ENCODE data around the gene TIRAP.
"Not testable (repeated sequence)": the region's sequence is repeated elsewhere in the genome, so short reads cannot be mapped to it uniquely, and the experiment has no call there.

The TIRAP gene

GRCh38 chr11:126288237-126288636, 5.3 kb downstream of the TIRAP start:
- DNase-seq (ENCODE audit: low read depth): no peak

GRCh38 chr11:126290887-126291286, 8.0 kb downstream of the TIRAP start:
- DNase-seq (ENCODE audit: low read depth): no peak

GRCh38 chr11:126293726-126294125, 10.8 kb downstream of the TIRAP start:
- no peak for DNase-seq (ENCODE audit: low read depth)

- DNase-seq (ENCODE audit: low read depth): no peak
Measured at GRCh38 chr11:126297004-126297403, 14.1 kb downstream of the TIRAP start.

- peak; percentile 90 for DNase-seq (ENCODE audit: low read depth)
Measured at GRCh38 chr11:126303623-126304456, 20.9 kb downstream of the TIRAP start, which contains the start of gene DCPS. TSS of gene DCPS (plus strand) at chr11:126304060. CDS start at chr11:126304081, 21 bp downstream.

- no peak for DNase-seq (ENCODE audit: low read depth)
Measured at GRCh38 chr11:126304457-126305075, 21.7 kb downstream of the TIRAP start.

- no peak for DNase-seq (ENCODE audit: low read depth)
Measured at GRCh38 chr11:126305699-126306098, 22.8 kb downstream of the TIRAP start.

- peak; percentile 74 for DNase-seq (ENCODE audit: low read depth)
Measured at GRCh38 chr11:126307706-126308105, 24.8 kb downstream of the TIRAP start.

GRCh38 chr11:126308271-126308671, 25.4 kb downstream of the TIRAP start:
- peak; percentile 40 for DNase-seq (ENCODE audit: low read depth)

GRCh38 chr11:126308771-126309170, 25.9 kb downstream of the TIRAP start:
- not testable (repeated sequence) for DNase-seq (ENCODE audit: low read depth)

- peak; percentile 79 for DNase-seq (ENCODE audit: low read depth)
Measured at GRCh38 chr11:126310200-126310991, 27.5 kb downstream of the TIRAP start.

- no peak for DNase-seq (ENCODE audit: low read depth)
Measured at GRCh38 chr11:126310992-126311310, 28.1 kb downstream of the TIRAP start.

- no peak for DNase-seq (ENCODE audit: low read depth)
Measured at GRCh38 chr11:126311401-126312291, 28.8 kb downstream of the TIRAP start.

- DNase-seq (ENCODE audit: low read depth): no peak
Measured at GRCh38 chr11:126312961-126313360, 30.1 kb downstream of the TIRAP start.

- no peak for DNase-seq (ENCODE audit: low read depth)
Measured at GRCh38 chr11:126313826-126314225, 30.9 kb downstream of the TIRAP start.

GRCh38 chr11:126317432-126317755, 34.5 kb downstream of the TIRAP start:
- no peak for DNase-seq (ENCODE audit: low read depth)

GRCh38 chr11:126317756-126318573, 35.1 kb downstream of the TIRAP start:
- DNase-seq (ENCODE audit: low read depth): peak; percentile 58

- DNase-seq (ENCODE audit: low read depth): peak; percentile 89
Measured at GRCh38 chr11:126318574-126319373, 35.9 kb downstream of the TIRAP start.

GRCh38 chr11:126319374-126319740, 36.5 kb downstream of the TIRAP start:
- no peak for DNase-seq (ENCODE audit: low read depth)

GRCh38 chr11:126322996-126323395, 40.1 kb downstream of the TIRAP start:
- DNase-seq (ENCODE audit: low read depth): no peak
